ENCODE data around the gene TBC1D14. TPM values are rescaled to one million over a fixed set of nuclear protein-coding genes. Genes with fewer than 3 reads are reported as not detected.

The TBC1D14 gene
- total and polyA plus RNA-seq, 9 of the 15 experiments (the other 6 are each of a cell fraction or from before 2014, with no cell fraction given): 2.1 to 59.6 (median 44.8) TPM

- TF ChIP-seq CHD7 (IDR thresholded peaks at IDR 0.05; ENCODE audit: low read depth, low read length) (no peak), CREB3 (tag; conservative IDR thresholded peaks at IDR 0.05; ENCODE audit: low read depth) (no peak), PCBP1 (IDR thresholded peaks at IDR 0.05; ENCODE audit: low read depth, low read length, poor library complexity, severe bottlenecking) (no peak), JUNB (CRISPR knock-in tag; conservative IDR thresholded peaks at IDR 0.05) (no peak), NELFE (IDR thresholded peaks at IDR 0.05; ENCODE audit: insufficient read depth, insufficient read length) (no peak), CXXC5 (CRISPR knock-in tag; IDR thresholded peaks at IDR 0.05) (no peak), ZNF134 (CRISPR knock-in tag; conservative IDR thresholded peaks at IDR 0.05) (no peak), EZH2 (IDR thresholded peaks at IDR 0.05; ENCODE audit: borderline replicate concordance, low read depth, low read length) (no peak), CHCHD3 (CRISPR knock-in tag; IDR thresholded peaks at IDR 0.05) (no peak), CEBPZ (IDR thresholded peaks at IDR 0.05; ENCODE audit: borderline replicate concordance, low read depth, low read length) (no peak), ZEB2 (IDR thresholded peaks at IDR 0.05) (no peak)
These were observed 19.7 kb downstream of the TBC1D14 start (continued) for GRCh38 chr4:6929339-6929811.

Measured in K562 (cell line).